GOT3 (cell line): Measurements from ENCODE around the gene CYP1A1.

ENCODE experiments used
- DNase-seq: peaks from one replicate; lab custom pipeline; 2025; ENCODE audit warnings: mixed read lengths; lab: John Stamatoyannopoulos, UW

CYP1A1 gene

DNA sequence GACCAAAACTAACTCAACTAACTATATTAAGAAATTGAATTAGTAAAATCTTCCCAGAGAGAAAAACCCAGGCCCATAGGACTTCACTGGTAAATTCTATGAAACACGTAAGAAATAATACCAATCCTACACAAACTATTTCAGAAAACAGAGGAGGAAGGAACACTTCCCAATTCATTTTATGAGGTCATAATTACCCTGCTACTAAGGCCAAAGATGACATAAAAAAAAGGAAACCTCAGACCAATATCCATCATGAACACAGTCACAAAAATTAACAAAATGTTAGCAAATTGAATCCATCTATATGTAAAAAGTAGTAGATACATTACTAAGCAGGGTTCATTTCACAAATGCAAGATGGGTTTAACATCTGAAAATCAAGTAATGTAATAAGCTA lies 33.0 kb downstream of the CYP1A1 start:
- no peak for DNase-seq

DNA sequence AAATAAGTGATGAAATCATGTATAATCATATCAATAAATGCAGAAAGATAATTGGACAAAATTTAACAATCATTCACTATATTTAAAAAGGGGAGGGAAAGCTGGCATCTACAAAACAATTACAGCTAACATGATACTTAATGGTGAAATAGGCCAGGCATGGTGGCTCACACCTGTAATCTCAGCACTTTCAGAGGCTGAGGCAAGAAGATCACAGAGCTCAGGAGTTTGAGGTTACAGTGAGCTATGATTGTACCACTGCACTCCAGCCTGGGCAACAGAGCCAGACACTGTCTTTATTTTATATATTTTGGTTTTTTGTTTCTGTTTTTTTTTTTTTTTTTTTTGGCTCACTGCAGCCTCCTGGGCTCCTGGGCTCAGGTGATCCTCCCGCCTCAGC lies 41.6 kb downstream of the CYP1A1 start:
- DNase-seq, result no peak

DNA sequence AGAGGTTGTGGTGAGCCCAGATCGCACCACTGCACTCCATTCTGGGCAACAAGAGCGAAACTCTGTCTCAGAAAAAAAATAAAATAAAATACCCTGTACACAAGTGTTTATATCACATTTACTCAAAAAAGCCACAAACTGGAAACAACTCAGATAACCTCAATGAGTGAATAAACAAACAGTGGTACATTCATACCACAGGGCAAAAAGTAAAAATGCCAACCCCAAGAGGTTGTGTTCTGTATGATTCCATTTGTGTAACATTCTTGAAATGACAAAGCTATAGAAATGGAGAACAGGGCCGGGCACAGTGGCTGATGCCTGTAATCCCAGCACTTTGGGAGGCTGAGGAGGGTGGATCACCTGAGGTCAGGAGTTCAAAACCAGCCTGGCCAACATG lies 42.4 kb downstream of the CYP1A1 start:
- no peak for DNase-seq

DNA sequence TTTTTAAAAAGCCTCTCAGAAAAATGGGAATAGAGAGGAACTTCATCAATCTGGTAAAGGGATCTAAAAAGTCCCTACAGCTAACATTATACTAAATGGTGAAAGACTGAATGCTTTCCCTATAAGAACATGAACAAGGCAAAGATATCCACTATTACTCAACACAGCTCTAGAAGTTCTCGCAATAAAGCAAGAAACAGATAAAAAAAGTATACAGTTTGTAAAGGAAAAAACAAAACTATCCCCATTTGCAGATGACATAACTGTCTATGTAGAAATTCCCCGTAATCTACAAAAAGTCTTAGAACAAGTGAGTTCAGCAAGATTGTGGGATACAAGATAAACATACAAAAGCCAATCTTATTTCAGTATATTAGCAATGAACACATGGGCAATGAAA lies 44.9 kb downstream of the CYP1A1 start:
- no peak for DNase-seq

DNA sequence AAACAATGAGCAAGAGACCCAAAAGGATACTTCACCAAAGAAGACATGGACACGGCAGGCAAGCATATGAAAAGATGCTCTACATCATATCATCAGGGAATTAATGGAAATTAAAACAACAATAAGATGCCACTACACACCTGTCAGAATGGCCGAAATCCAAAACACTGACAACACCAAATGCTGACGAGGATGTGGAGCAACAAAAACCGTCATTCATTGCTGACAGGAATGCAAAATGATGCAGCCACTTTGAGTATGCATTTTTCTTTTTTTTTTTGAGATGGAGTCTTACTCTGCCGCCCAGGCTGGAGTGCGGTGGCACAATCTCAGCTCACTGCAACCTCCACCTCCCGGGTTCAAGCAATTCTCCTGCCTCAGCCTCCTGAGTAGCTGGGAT lies 48.5 kb downstream of the CYP1A1 start:
- no peak for DNase-seq

DNA sequence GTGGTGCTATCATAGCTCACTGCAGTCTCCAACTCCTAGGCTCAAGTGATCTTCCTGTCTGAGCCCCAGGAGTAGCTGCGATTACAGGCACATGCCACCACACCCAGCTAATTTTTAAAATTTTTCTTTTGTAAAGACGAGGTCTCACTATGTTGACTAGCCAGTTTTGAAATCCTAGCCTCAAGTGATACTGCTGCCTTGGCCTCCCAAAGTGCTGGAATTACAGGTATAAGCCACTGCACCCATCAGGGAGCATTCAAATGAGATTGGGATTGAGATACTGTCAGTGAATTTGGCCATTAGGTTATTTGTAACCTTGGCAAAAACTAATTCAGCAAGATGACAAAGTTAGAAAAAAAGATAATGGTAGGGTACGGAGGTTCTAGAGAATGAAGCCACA lies 51.2 kb downstream of the CYP1A1 start:
- no peak for DNase-seq

DNA sequence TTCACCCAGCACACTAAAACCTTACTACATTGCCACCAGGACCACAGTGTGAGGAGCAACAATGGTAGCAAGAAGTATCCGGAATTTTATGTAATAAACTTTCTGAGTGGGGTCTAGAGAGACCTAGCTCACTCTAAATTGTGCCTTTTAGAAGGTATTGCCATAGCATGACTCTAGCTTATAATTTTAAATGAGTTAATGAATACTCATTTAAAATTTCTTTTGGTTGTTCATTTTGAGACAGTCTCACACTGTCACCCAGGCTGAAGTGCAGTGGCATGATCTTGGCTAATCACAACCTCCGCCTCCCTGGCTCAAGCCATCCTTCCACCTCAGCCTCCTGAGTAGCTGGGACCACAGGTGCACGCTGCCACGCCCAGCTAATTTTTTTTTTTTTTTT lies 55.7 kb downstream of the CYP1A1 start:
- no peak for DNase-seq
